Suprapubic skin (tissue), 4 donors: ENCODE measurements around the gene CHST13. TPM values are rescaled to one million over a fixed set of nuclear protein-coding genes. Genes with fewer than 3 reads are reported as not detected.

Source experiments
- DNase-seq, 2 donors: peaks; one replicate each; pipeline ENCODE4 v3.0.0-alpha.2; 2019; ENCODE audit warnings: low spot score in 2 of 2
- H3K27ac ChIP-seq: fragments of 200-600 bp; sonication (generic); one replicate; pipeline ENCODE4 v1.5.1; 2019
- H3K27me3 ChIP-seq: fragments of 200-600 bp; sonication (generic); one replicate; pipeline ENCODE4 v1.5.1; 2019
- H3K36me3 ChIP-seq: fragments of 200-600 bp; sonication (generic); one replicate; pipeline ENCODE4 v1.5.1; 2019
- H3K4me1 ChIP-seq: fragments of 200-600 bp; sonication (generic); one replicate; pipeline ENCODE4 v1.5.1; 2019
- H3K4me3 ChIP-seq: fragments of 200-600 bp; sonication (generic); one replicate; pipeline ENCODE4 v1.5.1; 2019; ENCODE audit warnings: mild to moderate bottlenecking
- H3K9me3 ChIP-seq: fragments of 200-600 bp; sonication (generic); one replicate; pipeline ENCODE4 v1.5.1; 2019
- EP300 ChIP-seq: sonication (generic); formaldehyde crosslinking; IDR thresholded peaks from one replicate; pipeline ENCODE4 v1.6.1; 2017; ENCODE audit warnings: antibody characterized with exemption
- POLR2A ChIP-seq, 2 donors: fragments of 450-650 bp; IDR thresholded peaks; one replicate each; pipeline ENCODE4 v1.6.1; 2017; ENCODE audit warnings: antibody characterized with exemption in 2 of 2, mild to moderate bottlenecking in 2 of 2, moderate library complexity in 2 of 2
- POLR2AphosphoS5 ChIP-seq, 3 donors: sonication (generic); formaldehyde crosslinking; IDR thresholded peaks; one replicate each; pipeline ENCODE4 v1.6.1; 2017; ENCODE audit warnings: antibody characterized with exemption in 3 of 3
- WGBS: methylation state at CpG from one replicate; pipeline ENCODE4 v1.1.5; 2018; 5-methylcytosine and 5-hydroxymethylcytosine counted together
- total RNA-seq, 4 donors: library from RNA; depleted of rRNA; stranded (reverse); fragments of >200 nt; gene quantifications; one replicate each; pipeline ENCODE4 v1.1.0, GENCODE V29; 2016
- TF ChIP-seq, protein P1 (sequence below), 2 donors: fragments of 200-600 bp in 1 of 2; fragments of 450-650 bp in 1 of 2; sonication (generic) in 1 of 2; IDR thresholded peaks; one replicate each; pipeline ENCODE4 v1.5.1; 2016 to 2019; ENCODE audit warnings: antibody characterized with exemption in 2 of 2, mild to moderate bottlenecking in 1 of 2, moderate library complexity in 1 of 2

CHST13 gene
- total RNA-seq, 4 donors from 2014 or later: not detected

DNA sequence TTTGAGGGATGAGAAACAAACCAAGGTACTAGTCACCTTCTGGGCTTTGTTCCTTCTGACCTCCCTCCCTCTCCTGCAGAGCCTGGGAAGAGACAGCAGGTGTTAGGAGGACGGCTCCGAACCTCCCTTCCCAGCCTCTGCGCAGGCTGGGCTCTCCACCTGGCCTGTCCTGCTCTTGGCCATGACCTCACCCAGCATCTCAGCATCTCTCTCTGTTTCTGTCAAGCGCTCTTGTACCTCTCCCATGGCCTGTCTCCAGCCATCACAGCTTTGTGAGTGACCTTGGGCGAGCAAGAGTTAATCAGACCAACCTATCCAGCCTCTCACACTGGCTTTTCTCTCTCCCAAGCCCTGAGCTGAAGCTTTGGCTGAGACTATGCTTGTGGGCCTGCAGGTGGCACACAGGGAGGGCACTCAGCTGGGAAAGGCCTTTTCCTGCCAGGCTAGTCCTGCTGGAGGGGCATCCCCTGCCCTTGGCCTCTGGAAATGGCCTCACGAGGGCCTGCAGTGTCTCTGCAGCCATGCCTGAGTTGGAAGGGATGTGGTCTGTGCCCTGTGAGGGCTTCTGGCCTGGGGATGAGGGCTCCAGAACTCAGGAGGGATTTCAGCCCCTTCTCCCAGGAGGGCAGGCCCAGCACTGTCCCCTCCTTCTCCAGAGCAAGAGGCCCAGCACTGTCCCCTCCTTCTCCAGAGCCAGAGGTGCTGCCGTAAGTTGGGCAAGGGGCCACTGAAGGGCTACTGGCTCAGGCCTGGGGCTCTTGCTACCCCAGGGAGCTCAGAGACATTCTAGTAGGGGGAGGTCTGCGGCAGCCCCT is 2.1 kb downstream of the CHST13 start:
- TF ChIP-seq EP300: no peak
- TF ChIP-seq POLR2A (IDR thresholded peaks at IDR 0.05): no peak
- TF ChIP-seq, protein P1, sequence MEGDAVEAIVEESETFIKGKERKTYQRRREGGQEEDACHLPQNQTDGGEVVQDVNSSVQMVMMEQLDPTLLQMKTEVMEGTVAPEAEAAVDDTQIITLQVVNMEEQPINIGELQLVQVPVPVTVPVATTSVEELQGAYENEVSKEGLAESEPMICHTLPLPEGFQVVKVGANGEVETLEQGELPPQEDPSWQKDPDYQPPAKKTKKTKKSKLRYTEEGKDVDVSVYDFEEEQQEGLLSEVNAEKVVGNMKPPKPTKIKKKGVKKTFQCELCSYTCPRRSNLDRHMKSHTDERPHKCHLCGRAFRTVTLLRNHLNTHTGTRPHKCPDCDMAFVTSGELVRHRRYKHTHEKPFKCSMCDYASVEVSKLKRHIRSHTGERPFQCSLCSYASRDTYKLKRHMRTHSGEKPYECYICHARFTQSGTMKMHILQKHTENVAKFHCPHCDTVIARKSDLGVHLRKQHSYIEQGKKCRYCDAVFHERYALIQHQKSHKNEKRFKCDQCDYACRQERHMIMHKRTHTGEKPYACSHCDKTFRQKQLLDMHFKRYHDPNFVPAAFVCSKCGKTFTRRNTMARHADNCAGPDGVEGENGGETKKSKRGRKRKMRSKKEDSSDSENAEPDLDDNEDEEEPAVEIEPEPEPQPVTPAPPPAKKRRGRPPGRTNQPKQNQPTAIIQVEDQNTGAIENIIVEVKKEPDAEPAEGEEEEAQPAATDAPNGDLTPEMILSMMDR (IDR thresholded peaks at IDR 0.05): no peak
- TF ChIP-seq POLR2AphosphoS5 (IDR thresholded peaks at IDR 0.05): no peak
- 96% methylated on average over 3 of the region's 8 CpGs for WGBS
- Histone ChIP-seq H3K9me3 (no peaks in the 10 kb centered on the region), H3K36me3 (no peaks in the 10 kb centered on the region), H3K4me3 (no peak overlapping the region), H3K4me1 (peaks cover 14% of the 10 kb centered on the region), H3K27me3 (peaks cover 32% of the 10 kb centered on the region), H3K27ac (no peak overlapping the region)
- no peak for DNase-seq

DNA sequence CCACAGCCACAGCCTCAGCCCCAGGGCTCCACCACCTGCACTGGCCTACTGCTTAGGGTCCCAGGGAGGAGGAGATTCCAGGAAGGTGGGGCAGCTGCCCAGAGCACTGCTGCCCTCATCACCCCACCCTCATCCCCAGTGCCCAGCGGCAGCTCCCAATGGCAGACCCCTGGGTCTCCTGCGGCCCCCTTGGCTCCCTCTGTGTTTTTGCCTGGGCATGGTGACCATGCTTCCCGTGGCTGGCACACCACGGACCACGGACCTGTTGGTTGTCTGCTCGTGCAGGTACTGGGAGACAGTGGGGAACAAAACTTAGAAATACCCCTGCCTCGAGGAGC is 2.7 kb downstream of the CHST13 start:
- Histone ChIP-seq H3K9me3 (no peaks in the 10 kb centered on the region), H3K27me3 (peaks cover 30% of the 10 kb centered on the region), H3K36me3 (no peaks in the 10 kb centered on the region), H3K4me3 (no peak overlapping the region), H3K4me1 (peaks cover 14% of the 10 kb centered on the region), H3K27ac (no peak overlapping the region)
- WGBS: no CpG with 5 or more reads among the region's 7 CpGs
- DNase-seq: no peak
- TF ChIP-seq, protein P1 (IDR thresholded peaks at IDR 0.05): no peak
- TF ChIP-seq POLR2AphosphoS5 (IDR thresholded peaks at IDR 0.05) (no peak), POLR2A (IDR thresholded peaks at IDR 0.05) (no peak)

DNA sequence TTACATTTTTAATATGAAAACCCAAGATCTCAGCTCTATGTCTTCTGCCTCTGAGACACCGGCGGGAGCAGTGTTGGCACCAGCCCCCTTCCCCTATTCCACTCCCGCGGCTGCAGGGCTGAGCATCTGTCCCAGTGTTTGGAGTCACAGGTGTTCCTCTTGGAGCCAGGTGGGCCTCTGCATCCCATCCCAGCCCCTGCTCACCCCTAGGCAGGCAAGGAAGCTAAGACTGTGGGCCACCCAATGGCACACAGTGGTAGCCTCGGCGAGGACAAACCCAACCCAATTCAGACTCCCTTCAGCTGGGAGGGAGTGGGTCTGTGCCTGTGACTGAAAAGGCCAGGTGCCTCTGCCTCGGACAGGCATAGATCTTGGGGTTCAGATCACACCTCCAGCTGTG is 3.1 kb downstream of the CHST13 start:
- Histone ChIP-seq H3K27me3 (peaks cover 28% of the 10 kb centered on the region), H3K36me3 (no peaks in the 10 kb centered on the region), H3K4me3 (no peak overlapping the region), H3K27ac (no peak overlapping the region), H3K9me3 (no peaks in the 10 kb centered on the region), H3K4me1 (peaks cover 14% of the 10 kb centered on the region)
- no peak for TF ChIP-seq POLR2A (IDR thresholded peaks at IDR 0.05)
- TF ChIP-seq EP300: no peak
- no peak for TF ChIP-seq POLR2AphosphoS5 (IDR thresholded peaks at IDR 0.05)
- TF ChIP-seq, protein P1 (IDR thresholded peaks at IDR 0.05): no peak
- WGBS: 70% methylated on average over 5 of the region's 7 CpGs
- no peak for DNase-seq

DNA sequence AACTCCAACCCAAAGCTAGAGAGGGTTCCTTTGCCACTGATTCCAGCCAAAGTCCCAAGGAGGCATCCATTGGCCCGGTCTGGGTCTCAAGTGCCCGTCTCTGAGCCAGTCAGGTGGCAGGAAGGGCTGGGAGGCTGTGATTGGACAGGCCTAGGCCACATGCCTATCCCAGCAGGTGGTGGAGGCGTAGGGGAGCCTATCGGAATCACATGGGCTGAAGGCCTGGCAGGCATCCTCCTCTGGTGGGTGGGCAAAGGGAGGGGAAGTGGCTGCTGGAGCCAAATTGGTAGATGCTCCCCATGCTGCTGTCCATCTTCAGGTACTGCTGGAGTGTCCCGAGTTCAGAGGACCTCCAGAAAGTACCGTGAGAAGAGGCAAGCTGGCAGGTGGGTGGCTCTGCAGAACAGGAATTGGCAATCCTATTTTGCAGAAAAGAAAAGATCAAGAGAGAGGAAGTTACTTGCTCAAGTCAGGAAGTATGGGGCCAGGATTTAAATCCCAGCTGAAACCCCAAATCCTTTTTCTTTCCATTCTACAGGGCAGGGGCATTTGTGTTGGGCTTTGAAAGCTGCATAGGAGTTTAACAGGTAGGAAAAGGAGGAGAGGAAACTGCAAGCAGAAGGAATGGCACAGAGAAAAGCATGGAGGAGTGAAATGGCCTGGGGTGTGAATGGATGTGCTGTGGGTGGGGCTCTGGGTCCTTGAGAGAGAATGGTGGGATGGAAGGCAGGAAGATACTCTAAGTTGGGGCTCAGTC is 3.7 kb downstream of the CHST13 start:
- TF ChIP-seq EP300 (no peak), POLR2AphosphoS5 (IDR thresholded peaks at IDR 0.05) (no peak), POLR2A (IDR thresholded peaks at IDR 0.05) (no peak)
- TF ChIP-seq, protein P1 (IDR thresholded peaks at IDR 0.05): no peak
- WGBS: 90% methylated on average over 6 of the region's 6 CpGs

DNA sequence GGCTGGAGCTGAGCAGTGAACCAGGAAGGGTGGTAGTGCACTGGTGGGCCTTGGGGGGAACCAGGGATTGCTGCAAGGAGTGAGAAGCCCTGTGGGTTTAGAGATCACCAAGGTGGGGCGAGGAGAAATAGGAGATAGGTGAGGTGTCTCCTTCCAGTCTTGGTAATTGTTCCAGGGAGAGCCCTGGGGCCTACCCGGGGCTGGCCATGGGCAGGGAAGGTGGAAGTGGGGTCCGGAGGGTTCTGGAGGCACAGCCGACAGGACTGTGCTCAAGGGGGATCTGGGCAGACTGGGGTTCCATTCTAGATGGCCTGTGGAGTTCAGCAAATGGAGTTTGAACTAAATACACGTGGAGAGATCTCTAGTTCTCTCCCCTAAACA is 4.5 kb downstream of the CHST13 start:
- no peak for DNase-seq
- H3K27me3 ChIP-seq: peaks cover 18% of the 10 kb centered on the region
- no peaks in the 10 kb centered on the region for H3K36me3 ChIP-seq
- no peaks in the 10 kb centered on the region for H3K9me3 ChIP-seq
- no peak for TF ChIP-seq POLR2A (IDR thresholded peaks at IDR 0.05)
- no peak for TF ChIP-seq EP300
- no peak for TF ChIP-seq POLR2AphosphoS5 (IDR thresholded peaks at IDR 0.05)
- TF ChIP-seq, protein P1 (IDR thresholded peaks at IDR 0.05): no peak
- 76% methylated on average over 5 of the region's 5 CpGs for WGBS
- no peak overlapping the region for H3K4me3 ChIP-seq
- no peak overlapping the region for H3K27ac ChIP-seq
- peaks cover 14% of the 10 kb centered on the region for H3K4me1 ChIP-seq

More for the DNA sequence above, 3.7 kb downstream of the CHST13 start:
- H3K36me3 ChIP-seq: no peaks in the 10 kb centered on the region
- H3K4me3 ChIP-seq: no peak overlapping the region
- no peak overlapping the region for H3K27ac ChIP-seq
- peaks cover 14% of the 10 kb centered on the region for H3K4me1 ChIP-seq
- H3K9me3 ChIP-seq: no peaks in the 10 kb centered on the region
- H3K27me3 ChIP-seq: peaks cover 26% of the 10 kb centered on the region
- DNase-seq: no peak
